Activated T-helper 1 cell treated with anti-CD3 and anti-CD28 coated beads, Interleukin-12 subunit alpha, Interleukin-12 subunit beta, Interleukin-2, Interleukin-4 antibody, amounts not matched to agents 30 ng/mL and 10 ng/mL and 1 ng/mL, durations not matched to agents 14 hours and 24 hours and 36 hours (primary cell): Measurements from ENCODE around the gene KAZN. TPM values are rescaled to one million over a fixed set of nuclear protein-coding genes. Genes with fewer than 3 reads are reported as not detected.
"Not testable (repeated sequence)": the region's sequence is repeated elsewhere in the genome, so short reads cannot be mapped to it uniquely, and the experiment has no call there.

Experiments used
- DNase-seq: peaks from one replicate; pipeline ENCODE4 v3.0.0; 2021; ENCODE audit warnings: low spot score
- H3K27ac Mint-ChIP-seq: one replicate; pipeline ENCODE4 v1.8.0; 2021; ENCODE audit warnings: mild to moderate bottlenecking, mixed read lengths
- H3K27me3 Mint-ChIP-seq: one replicate; pipeline ENCODE4 v1.8.0; 2022; ENCODE audit warnings: mild to moderate bottlenecking, moderate library complexity, mixed read lengths; ENCODE audit not compliant: insufficient read depth
- H3K36me3 Mint-ChIP-seq: one replicate; pipeline ENCODE4 v1.8.0; 2021; ENCODE audit warnings: low read depth, mixed read lengths
- H3K4me1 Mint-ChIP-seq: one replicate; pipeline ENCODE4 v1.8.0; 2021; ENCODE audit warnings: low read depth, mixed read lengths
- H3K4me3 Mint-ChIP-seq: one replicate; pipeline ENCODE4 v1.8.0; 2021; ENCODE audit warnings: mild to moderate bottlenecking, moderate library complexity, mixed read lengths
- H3K9me3 Mint-ChIP-seq: one replicate; pipeline ENCODE4 v1.8.0; 2021; ENCODE audit warnings: mixed read lengths
- intact Hi-C: fragments of 100-400 bp; cut with micrococcal nuclease; formaldehyde crosslinking; loops from one replicate; pipeline ENCODE4 v1.15.1; 2024
- total RNA-seq: library from RNA; stranded (reverse); gene quantifications from 2 replicates; pipeline ENCODE4 v1.2.3, GENCODE V29; 2022

Gene KAZN
- total RNA-seq, 1 donor from 2014 or later: 0.54 TPM

DNA sequence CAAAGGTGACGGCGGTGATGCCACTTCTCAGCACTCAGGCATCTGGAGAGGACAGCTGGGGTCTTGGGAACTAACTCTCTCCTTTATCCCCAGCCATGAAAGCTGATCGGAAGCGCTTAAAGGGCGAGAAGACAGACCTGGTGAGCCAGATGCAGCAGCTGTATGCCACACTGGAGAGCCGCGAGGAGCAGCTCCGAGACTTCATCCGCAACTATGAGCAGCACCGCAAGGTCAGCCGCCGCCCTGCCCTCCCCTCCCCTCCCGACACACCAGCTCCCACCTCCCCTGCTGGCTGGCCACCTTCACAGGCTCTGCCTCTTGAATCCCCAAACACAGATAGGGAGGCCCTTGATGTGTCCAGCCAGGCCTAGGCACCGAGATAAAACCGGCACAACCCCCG is 436.2 kb downstream of the KAZN start:
- Mint-ChIP-seq H3K4me3 (no peak overlapping the region), H3K27me3 (no peaks in the 10 kb centered on the region), H3K27ac (no peak overlapping the region), H3K36me3 (no peaks in the 10 kb centered on the region), H3K9me3 (no peaks in the 10 kb centered on the region), H3K4me1 (no peaks in the 10 kb centered on the region)
- DNase-seq: no peak
- intact Hi-C loops: no loop called here

DNA sequence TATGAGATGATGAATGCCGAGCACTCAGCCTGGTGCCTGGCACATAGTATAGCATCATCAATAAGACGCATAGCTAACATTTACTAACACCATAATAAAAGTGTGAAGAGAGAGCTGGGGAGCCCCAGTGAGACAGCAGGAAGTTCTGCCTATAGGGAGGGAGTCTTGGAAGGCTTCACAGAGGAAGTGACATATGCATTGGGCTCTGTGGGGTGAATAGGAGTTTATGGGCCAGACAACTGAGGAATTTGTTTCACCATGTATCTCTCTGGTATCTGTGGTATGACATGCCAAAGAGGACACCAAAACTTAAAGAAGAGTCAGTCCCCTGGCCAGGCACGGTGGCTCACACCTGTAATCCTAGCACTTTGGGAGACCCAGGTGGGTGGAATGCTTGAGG is 436.8 kb downstream of the KAZN start:
- no peak for DNase-seq
- Mint-ChIP-seq H3K36me3 (no peaks in the 10 kb centered on the region), H3K9me3 (no peaks in the 10 kb centered on the region), H3K27me3 (no peaks in the 10 kb centered on the region), H3K27ac (no peak overlapping the region), H3K4me1 (no peaks in the 10 kb centered on the region), H3K4me3 (no peak overlapping the region)
- intact Hi-C loops: no loop called here

DNA sequence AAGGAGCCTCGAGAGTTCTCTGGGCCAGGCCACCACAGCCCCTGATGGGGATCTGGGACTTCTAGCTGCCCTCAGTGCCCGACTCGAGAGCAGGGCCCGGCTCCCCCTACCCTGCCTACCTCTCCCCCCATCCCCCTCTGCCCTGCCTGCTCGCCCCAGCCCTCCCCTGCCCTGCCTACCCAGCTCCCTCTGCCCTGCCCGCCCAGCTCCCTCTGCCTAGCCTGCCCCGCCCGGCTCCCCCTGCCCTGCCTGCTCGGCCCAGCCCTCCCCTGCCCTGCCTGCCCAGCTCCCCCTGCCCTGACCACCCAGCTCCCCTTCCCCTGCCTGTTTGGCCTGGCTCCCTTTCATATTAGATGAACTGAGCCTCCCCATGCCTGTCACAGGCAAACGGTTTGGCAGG is 437.6 kb downstream of the KAZN start:
- Mint-ChIP-seq H3K27me3 (no peaks in the 10 kb centered on the region), H3K36me3 (no peaks in the 10 kb centered on the region), H3K9me3 (no peaks in the 10 kb centered on the region), H3K4me3 (no peak overlapping the region), H3K27ac (no peak overlapping the region), H3K4me1 (no peaks in the 10 kb centered on the region)
- intact Hi-C loops: no loop called here
- DNase-seq: no peak

DNA sequence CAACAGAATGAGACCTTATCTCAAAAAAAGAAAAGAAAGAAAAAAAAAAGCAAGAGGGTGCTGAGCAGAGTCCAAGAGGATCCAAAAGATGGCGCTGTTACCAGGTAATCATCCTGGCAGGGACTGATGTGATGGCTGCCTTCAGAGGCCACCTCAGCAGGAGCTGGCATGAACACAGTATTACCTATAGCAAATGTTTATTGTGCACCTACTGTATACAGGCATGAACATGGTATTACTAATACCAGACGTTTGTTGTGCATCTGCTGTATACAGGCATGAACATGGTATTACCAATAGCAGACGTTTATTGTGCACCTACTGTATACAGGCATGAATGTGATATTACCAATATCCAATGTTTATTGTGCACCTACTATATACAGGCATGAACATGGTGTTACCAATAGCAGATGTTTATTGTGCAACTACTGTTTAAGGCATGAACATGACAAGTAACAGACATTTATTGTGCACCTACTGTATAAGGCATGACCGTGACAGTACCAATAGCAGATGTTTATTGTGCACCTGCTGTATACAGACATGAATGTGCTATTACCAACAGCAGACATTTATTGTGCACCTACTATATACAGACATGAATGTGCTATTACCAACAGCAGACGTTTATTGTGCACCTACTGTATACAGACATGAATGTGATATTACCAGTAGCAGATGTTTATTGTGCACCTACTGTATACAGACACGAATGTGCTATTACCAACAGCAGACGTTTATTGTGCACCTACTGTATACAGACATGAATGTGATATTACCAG is 439.9 kb downstream of the KAZN start:
- Mint-ChIP-seq H3K27ac (no peak overlapping the region), H3K9me3 (no peaks in the 10 kb centered on the region), H3K36me3 (no peaks in the 10 kb centered on the region), H3K27me3 (no peaks in the 10 kb centered on the region), H3K4me1 (no peaks in the 10 kb centered on the region), H3K4me3 (no peak overlapping the region)
- intact Hi-C loops: no loop called here
- DNase-seq: no peak

DNA sequence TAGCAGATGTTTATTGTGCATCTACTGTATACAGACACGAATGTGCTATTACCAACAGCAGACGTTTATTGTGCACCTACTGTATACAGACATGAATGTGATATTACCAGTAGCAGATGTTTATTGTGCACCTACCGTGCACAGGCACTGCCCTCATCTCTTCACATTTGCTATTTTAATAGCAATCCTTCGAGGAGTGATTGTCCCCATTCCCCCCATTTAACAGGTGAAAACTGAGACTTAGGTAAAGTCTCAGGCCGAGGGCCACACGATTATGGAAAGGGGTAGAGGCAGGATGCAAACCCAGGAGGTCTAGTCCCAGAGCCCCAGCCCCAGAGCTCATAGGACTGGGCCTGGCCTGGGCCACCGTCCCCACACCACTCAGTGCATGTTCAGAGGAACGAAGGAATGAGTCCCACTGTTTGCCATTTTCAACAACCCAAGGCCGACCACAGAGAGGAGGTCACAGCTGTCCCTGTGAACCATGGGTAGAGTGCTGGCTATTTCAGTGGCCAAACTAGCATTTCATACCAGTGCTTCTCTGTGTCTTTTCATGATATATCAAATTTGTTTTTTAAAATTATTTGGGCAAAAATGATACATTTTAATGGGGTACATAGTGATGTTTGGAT is 440.6 kb downstream of the KAZN start:
- no peaks in the 10 kb centered on the region for H3K4me1 Mint-ChIP-seq
- no peak overlapping the region for H3K4me3 Mint-ChIP-seq
- no peaks in the 10 kb centered on the region for H3K9me3 Mint-ChIP-seq
- no peak overlapping the region for H3K27ac Mint-ChIP-seq
- intact Hi-C loops: no loop called here
- no peak for DNase-seq
- no peaks in the 10 kb centered on the region for H3K36me3 Mint-ChIP-seq
- no peaks in the 10 kb centered on the region for H3K27me3 Mint-ChIP-seq

DNA sequence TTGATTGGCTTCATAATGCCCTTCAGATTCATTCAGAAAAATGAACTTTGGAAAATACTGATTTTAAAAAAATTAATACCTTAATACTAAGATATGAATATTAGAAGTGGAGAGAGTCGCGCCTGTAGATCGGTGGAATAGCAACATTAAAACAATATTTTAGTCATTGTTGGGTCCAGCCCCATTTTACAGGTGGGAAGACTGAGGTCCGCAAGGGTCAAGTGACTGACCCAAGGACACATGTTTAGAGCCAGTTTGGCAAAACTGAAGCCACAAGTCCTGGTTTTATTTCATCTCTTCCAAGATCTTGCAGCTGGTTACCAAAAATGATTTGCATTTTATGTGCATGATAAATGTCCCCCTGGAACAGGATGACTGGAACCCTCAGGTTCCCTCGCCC is 441.4 kb downstream of the KAZN start:
- Mint-ChIP-seq H3K36me3 (no peaks in the 10 kb centered on the region), H3K4me1 (no peaks in the 10 kb centered on the region), H3K27me3 (no peaks in the 10 kb centered on the region), H3K9me3 (no peaks in the 10 kb centered on the region), H3K4me3 (no peak overlapping the region), H3K27ac (no peak overlapping the region)
- no peak for DNase-seq
- intact Hi-C loops: no loop called here

DNA sequence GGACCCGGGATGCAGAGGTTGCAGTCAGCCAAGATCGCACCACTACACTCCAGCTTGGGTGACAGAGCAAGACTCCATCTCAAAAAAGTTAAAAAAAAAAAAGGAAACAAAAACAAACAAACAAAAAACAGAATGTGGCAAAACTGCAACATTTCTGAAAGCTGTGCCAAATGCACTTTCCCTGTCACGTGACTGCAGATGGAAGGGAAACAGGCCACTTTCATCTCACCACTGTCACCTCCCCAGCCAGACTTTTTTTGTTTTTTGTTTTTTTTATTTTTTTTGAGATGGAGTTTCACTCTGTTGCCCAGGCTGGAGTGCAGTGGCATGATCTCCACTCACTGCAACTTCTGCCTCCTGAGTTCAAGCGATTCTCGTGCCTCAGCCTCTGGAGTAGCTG is 442.2 kb downstream of the KAZN start:
- H3K27ac Mint-ChIP-seq, intact Hi-C loops, H3K4me1 Mint-ChIP-seq, H3K36me3 Mint-ChIP-seq, H3K9me3 Mint-ChIP-seq, H3K4me3 Mint-ChIP-seq, H3K27me3 Mint-ChIP-seq, DNase-seq: not testable (repeated sequence)

DNA sequence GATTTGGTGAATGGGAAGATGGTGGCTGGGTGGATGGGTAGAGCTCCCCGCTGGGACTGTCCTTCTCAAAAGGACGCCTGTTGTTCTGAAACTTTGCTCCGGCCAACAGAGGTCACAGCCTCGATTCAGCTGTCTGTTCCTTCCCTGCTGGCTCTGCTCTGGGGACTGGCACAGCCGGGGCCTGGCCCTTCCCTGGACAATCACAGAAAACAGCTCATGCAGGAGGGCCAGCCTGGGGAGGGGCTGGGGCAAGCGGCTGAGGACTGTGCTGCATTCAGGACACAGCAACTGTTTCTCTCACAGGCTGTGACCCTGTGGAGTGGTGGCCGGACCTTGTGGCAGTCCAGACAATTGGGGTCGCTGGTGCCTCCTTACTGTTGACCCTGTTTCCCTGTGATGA is 444.4 kb downstream of the KAZN start:
- Mint-ChIP-seq H3K4me1 (no peaks in the 10 kb centered on the region), H3K36me3 (no peaks in the 10 kb centered on the region), H3K27ac (no peak overlapping the region), H3K9me3 (no peaks in the 10 kb centered on the region), H3K27me3 (no peaks in the 10 kb centered on the region), H3K4me3 (no peak overlapping the region)
- intact Hi-C loops: no loop called here
- no peak for DNase-seq

DNA sequence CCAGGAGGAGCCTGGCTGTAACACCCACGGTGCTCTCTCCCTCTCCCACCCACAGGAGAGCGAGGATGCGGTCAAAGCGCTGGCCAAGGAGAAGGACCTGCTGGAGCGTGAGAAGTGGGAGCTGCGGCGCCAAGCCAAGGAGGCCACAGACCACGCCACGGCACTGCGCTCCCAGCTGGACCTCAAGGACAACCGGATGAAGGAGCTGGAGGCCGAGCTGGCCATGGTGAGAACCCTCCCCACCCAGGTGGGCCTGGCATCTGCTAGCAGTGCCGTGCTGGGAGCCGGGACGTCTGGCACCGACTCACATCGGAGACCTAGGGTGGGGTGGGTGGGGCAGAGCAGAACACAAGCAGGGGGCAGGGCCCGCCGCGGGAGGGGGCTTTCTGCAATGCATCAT is 445.4 kb downstream of the KAZN start:
- DNase-seq: no peak
- H3K27ac Mint-ChIP-seq: no peak overlapping the region
- intact Hi-C loops: no loop called here
- H3K4me1 Mint-ChIP-seq: no peaks in the 10 kb centered on the region
- no peak overlapping the region for H3K4me3 Mint-ChIP-seq
- no peaks in the 10 kb centered on the region for H3K27me3 Mint-ChIP-seq
- no peaks in the 10 kb centered on the region for H3K36me3 Mint-ChIP-seq
- no peaks in the 10 kb centered on the region for H3K9me3 Mint-ChIP-seq

DNA sequence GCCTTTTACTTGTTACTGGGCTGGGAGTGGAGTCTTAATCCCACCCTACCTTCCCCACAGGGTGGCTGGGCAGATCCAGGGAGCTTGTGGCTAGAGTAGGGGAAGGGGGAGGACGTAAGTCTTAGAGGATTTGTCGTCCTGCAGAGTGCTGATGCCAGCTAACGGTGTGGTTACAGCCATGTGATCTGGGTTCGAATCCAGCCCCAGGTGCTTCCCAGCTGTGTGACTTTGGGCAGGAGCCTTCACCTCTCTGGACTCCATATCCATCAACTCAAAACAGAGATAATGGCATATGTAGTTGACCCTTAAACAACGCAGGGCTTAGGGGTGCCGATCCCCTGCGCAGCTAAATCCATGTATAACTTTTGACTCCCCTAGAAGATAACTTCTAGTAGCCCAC is 446.6 kb downstream of the KAZN start:
- Mint-ChIP-seq H3K36me3 (no peaks in the 10 kb centered on the region), H3K27me3 (no peaks in the 10 kb centered on the region), H3K4me3 (no peak overlapping the region), H3K9me3 (no peaks in the 10 kb centered on the region), H3K27ac (no peak overlapping the region), H3K4me1 (no peaks in the 10 kb centered on the region)
- no peak for DNase-seq
- intact Hi-C loops: loop anchor here (5.0 kb wide), 1 partner anchor 268 kb away; no protein-coding TSS in a partner anchor

DNA sequence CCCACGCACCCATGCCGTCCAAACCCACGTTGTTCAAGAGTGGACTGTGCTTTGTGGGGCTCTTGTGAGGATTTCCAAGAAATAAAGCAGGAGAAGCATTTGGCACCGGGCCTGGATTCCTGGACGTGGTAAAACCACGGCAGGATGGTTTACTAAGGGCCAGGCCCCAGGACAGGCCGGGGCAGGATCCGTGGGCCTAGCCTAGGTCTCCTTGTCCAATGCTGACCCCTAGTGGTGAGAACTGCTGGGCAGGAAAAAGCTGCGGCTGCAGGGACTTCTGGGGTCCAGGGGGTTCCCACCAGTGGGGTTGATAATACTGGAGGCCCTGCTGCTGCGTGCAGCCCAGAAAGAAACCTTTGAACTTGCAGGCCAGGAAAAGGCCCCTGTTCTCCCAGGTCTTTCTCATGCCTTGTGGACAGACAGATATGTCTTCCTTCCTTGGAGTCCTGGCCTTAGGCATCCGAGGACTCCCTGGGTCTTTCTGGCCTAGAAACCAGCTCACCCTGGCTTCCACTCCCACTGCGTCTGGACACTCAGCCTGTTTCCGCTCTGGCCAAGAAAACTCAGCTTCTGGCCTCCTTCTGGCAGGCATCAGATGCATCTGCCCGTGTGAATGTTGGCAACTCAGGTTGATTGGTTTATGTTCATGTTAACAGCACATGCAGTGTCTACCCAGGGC is 448.1 kb downstream of the KAZN start:
- no peaks in the 10 kb centered on the region for H3K9me3 Mint-ChIP-seq
- no peak overlapping the region for H3K4me3 Mint-ChIP-seq
- intact Hi-C loops: loop anchor here (5.0 kb wide), 1 partner anchor 269 kb away; no protein-coding TSS in a partner anchor
- H3K27ac Mint-ChIP-seq: no peak overlapping the region
- no peaks in the 10 kb centered on the region for H3K27me3 Mint-ChIP-seq
- DNase-seq: peak; percentile 20
- H3K4me1 Mint-ChIP-seq: no peaks in the 10 kb centered on the region
- no peaks in the 10 kb centered on the region for H3K36me3 Mint-ChIP-seq

DNA sequence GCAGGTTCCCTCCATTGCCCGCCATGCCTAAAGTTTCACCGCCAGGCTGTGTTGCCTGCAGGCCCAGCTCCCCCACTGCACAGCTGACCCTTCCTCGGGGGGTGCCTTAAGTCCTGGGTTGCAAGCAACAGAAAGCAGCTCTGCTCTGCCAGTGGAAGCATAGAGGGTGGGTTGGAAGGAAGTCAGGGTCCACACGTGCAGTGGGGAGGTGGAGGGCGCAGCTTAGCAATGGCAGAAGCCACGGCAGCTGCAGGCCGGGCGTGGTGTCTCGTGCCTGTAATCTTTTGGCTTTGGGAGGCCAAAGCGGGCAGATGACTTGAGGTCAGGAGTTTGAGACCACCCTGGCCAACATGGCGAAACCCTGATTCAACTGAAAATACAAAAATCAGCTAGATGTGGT is 448.8 kb downstream of the KAZN start:
- H3K4me1 Mint-ChIP-seq: no peaks in the 10 kb centered on the region
- intact Hi-C loops: loop anchor here (5.0 kb wide), 1 partner anchor 270 kb away; no protein-coding TSS in a partner anchor
- H3K4me3 Mint-ChIP-seq: no peak overlapping the region
- H3K27me3 Mint-ChIP-seq: no peaks in the 10 kb centered on the region
- DNase-seq: no peak
- H3K9me3 Mint-ChIP-seq: no peaks in the 10 kb centered on the region
- H3K27ac Mint-ChIP-seq: no peak overlapping the region
- no peaks in the 10 kb centered on the region for H3K36me3 Mint-ChIP-seq

DNA sequence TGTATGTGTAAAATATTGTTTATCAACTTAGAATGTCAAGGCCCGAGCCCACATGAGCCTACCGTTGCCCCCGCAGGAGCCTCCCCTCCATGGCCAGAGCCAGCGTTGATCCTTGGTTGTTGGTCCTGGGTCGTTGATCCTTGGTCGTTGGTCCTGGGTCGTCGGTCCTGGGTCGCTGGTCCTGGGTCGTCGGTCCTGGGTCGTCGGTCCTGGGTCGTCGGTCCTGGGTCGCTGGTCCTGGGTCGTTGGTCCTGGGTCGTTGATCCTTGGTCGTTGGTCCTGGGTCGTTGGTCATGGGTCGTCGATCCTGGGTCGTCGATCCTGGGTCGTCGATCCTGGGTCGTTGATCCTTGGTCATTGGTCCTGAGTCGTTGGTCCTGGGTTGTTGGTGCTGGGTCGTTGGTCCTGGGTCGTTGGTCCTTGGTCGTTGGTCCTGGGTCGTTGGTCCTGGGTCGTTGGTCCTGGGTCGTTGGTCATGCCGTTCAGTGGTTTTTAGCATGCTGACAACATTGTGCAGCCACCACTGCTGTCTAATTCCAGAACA is 450.0 kb downstream of the KAZN start:
- intact Hi-C loops: loop anchor here (5.0 kb wide), 1 partner anchor 271 kb away; no protein-coding TSS in a partner anchor
- no peak overlapping the region for H3K27ac Mint-ChIP-seq
- H3K4me1 Mint-ChIP-seq: no peaks in the 10 kb centered on the region
- no peak for DNase-seq
- H3K27me3 Mint-ChIP-seq: no peaks in the 10 kb centered on the region
- H3K4me3 Mint-ChIP-seq: no peak overlapping the region
- no peaks in the 10 kb centered on the region for H3K9me3 Mint-ChIP-seq
- H3K36me3 Mint-ChIP-seq: no peaks in the 10 kb centered on the region
